GM19023 (cell line): ENCODE results near the gene GTSF1L.
A peak's percentile ranks its signal among the peaks of the same experiment; 100 is the strongest.

Experiments
- ATAC-seq: cut with Tn5 transposase; IDR thresholded peaks from one replicate; pipeline ENCODE4 v1.9.1; 2021; ENCODE audit warnings: mild to moderate bottlenecking, moderate library complexity; ENCODE audit not compliant: unreplicated experiment

GTSF1L gene

DNA sequence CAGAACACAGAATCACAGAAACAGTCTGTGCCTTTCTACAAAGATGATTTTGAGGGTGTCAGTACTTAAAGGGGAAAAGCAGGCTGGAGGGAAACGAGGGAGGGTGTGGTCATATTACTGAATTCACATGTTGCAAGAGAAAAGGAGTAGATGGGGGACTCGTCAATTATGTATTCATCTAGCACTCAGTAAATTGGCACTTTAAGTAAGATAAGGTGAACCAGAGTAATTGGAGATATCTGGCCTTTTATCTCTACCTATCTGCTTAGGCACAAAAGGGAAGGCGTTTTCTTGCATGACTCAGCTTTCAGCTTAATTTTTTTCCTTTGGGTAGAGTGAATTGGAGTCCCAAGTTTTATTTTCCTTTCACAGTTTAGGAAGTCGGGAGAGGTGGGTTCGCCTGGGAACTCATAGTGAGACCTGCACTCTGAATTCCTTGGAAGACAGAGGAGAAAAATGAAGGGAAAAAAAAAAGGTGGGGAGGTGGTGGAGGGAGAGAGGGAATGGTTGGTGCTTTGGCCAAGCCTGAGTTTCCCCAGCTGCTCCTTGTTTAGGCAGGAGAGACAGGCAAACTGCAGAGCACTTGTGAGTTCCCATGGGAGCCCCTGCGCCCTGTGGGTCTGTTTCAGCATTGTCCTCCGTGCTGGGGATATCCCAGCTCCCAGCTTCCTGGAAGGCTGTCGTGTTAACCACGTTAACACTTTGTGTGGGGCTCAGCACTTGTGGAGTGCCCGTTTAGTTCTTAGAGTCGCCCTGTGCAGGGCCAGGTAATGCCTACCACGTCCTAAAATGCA is 19.7 kb upstream of the GTSF1L start:
- ATAC-seq = no peak

DNA sequence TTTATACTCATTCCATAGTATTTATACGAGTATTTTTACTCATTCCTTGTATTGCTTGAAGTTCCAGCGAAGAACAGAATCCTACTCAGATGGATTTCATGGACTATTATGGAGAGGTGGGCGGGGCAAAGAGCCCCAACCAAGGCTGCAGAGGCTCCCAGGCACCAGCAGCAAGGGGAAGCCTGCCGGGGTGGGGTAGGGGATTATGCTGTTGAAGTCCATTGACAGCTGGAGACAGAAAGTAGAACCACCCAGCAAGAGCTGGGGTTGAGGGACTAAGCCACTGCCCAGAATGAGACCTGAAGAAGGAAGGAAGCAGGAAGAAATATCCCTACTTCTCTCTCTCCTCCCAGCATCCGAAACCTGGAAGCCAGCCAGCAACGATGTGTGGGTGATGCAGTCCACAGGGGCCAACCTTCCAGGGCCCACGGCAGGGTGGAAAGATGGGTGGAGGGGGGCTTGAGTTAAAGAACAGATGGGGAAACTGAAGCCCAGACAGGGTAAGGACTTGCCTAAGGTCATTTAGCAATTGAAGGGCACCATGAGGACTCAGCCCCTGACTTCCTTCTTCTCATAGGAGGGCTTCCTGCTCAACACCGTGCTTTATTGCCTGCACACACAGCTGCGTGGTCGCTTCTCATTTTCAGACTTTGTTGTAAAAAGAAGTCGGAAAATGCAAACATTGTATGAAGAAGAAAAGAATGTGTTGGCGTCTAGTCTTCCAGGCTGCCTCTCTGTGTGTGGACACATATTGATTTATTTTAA is 18.3 kb upstream of the GTSF1L start:
- no peak for ATAC-seq

- ATAC-seq = no peak
Measured at GRCh38 chr20:43744151-43744611, 17.4 kb upstream of the GTSF1L start.

DNA sequence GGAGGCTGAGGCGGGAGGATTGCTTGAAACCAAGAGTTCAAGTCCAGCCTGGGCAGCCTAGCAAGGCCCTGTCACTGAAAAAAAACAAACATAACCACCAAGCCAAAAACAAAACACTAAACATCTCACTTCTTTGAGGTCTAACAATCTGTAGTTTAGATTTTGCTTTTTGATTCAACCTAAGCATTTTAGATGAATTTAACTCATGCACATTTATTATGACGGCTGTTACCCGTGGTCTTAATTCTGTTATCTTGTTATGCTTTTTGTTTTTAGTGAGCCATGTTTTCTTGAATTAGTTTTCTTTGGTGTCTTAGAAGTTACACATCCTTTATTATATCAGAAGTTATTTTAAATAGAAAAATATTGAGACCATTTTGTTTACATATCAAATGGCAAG is 13.8 kb upstream of the GTSF1L start:
- no peak for ATAC-seq

DNA sequence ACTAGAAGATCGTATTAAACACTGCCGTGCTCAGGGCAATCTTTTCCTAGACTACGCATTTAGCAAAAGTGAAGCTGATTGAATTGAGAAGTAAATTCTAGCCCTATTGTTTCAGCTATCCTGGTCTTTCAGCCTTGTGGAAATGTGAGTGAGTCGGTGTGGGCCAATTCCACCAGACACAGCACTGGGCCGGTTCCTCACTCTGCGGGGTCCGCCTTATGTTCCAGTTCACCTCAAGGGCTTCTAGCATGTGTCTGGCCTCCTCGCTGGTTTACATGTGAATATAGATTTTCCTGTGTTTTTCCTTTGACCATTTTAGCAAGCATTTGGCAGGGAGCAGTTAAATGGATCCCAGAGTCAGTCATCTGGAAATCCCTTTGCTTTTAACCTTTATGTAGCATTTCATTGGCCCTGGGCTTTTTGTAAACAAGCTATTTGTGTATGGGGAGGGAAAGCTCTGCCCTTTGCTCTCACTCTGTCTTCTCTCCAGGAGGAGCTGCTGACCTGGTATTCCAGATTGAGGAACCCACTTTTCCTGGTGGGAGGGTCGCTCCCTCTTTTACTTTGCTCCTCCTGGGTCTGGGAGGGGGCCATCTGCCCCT is 12.4 kb upstream of the GTSF1L start:
- ATAC-seq = no peak

- ATAC-seq = no peak
Measured at GRCh38 chr20:43737925-43738324, 11.1 kb upstream of the GTSF1L start.

DNA sequence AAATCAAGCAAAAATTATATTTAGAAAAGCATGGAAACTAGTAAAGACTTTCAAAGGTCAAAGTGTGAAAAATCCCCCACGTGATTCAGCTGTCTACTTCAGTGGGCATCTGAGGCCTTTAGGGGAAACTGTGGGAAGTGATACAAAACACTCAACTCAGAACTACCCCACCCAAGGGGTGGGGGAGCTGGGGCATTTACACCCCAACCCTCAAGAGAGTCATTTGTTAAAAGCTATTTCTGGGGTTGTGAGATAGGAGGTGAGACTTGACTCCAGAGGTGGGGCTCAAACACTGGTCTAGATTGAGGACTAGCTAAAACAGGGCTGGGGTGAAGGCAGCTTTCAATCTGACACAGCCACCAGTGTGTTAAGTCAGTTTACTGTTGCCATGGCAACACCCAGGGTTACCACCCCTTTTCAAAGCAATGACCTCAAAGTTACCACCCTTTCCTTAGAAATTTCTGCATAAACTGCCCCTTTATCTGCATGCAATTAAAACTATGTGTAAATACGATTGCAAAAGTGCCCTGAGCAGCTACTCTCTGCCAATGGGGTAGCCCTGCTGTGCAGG is 9.9 kb upstream of the GTSF1L start:
- ATAC-seq = peak; percentile 60

DNA sequence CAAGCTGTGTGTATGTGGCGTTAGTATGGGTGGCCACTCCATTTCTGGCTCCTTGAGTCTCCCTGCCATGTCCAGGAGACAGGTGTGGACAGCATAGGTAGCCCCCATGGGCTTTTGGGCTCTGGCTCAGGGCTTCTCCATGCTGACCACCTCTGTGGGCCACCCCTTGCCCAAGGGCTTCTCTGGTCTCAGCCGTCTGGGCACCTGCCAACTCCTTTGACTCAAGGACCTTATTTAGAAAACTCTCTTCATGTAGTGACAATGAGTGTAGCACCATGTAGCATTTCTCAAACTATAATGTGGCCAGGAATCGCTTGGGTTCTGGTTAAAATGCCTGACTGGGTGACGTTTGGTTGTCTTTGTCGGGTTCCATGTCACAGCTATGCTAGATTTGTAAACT is 5.1 kb upstream of the GTSF1L start:
- ATAC-seq = no peak

GRCh38 chr20:43731469-43731868 is 4.7 kb upstream of the GTSF1L start:
- ATAC-seq = no peak

DNA sequence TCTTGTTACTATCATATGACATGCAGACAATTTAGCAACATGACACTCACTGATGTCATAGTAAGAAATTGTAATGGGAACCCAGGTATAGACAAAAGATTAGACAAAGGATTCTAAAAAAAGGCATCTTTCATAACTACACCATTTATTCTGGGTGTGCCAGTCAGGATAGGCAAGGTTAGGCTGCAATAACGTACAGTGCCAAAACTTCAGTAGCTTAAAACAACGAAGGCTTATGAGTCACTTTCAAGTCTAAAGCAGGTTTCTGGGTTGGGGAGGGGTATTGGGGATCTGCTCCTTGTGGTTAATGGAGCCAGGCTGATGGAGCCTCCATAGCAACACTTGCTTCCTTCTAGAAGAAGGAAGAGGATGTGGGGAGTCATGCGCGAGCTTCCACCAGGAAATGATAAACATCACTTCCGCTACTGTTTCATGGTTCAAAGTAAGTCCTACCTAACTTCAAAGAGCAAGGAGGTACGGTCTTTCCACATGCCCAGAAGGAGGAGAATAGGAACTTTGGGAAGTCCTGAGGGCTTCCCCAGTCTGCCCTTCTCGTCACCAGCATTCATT is 2.0 kb upstream of the GTSF1L start:
- no peak for ATAC-seq

GRCh38 chr20:43727980-43728590 is 1.3 kb upstream of the GTSF1L start:
- ATAC-seq = no peak

DNA sequence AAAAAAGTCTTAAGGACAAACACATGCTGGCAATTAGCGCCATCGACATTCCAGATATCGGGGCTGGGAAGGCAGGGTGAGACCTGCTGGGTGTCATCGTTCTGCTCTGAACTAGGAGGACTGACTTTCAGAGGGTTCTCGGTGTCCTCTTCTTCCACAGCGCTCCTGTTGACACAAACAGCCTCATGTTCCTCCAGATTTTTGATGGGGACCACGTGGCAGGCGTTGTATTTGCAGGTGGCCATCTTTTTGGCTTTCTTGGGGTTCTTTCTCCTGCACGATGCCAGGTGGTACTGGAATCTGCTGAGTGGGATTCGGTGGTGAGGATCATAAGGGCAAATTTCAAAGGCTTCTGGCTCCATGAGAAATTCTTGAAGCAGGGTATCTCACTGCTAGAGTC is 469 bp downstream of the GTSF1L start:
- ATAC-seq = no peak

DNA sequence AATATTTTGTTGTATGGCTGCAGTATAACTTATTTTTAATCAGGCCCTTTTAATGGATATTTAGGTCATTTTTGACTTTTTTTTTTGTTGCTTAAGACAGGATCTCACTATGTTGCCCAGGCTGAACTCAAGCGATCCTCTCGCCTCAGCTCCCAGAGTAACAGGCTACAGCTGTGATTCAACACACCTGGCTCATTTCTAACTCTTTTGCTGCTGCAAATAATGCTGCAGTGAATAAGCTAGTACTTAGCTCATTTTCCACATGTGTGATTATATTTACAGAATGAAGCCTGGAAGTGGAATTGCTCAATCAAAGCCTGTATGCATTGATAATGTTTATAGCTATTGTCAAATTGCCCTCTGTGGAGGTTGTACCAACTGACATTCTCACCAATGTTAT is 1.1 kb downstream of the GTSF1L start:
- ATAC-seq = no peak

- no peak for ATAC-seq
Measured at GRCh38 chr20:43724383-43724782, 2.4 kb downstream of the GTSF1L start.

- ATAC-seq = no peak
Measured at GRCh38 chr20:43723735-43724134, 3.1 kb downstream of the GTSF1L start.

- no peak for ATAC-seq
Measured at GRCh38 chr20:43723186-43723585, 3.6 kb downstream of the GTSF1L start.

DNA sequence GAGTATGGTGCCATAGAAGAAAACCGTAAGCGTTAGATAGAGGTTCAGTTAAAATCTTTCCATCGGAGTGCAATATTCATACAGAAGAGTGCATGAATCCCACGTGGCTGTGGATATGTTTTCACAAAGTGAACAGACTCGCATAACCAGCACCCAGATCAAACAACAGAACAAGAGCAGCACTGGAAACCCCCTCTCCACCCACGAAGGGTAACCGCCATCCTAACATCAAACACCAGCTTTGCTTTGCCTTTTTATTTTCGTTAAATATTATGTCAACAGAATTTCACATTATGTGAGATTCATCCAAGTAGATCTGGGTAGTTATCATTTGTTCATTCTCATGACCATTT is 4.7 kb downstream of the GTSF1L start:
- ATAC-seq = no peak

DNA sequence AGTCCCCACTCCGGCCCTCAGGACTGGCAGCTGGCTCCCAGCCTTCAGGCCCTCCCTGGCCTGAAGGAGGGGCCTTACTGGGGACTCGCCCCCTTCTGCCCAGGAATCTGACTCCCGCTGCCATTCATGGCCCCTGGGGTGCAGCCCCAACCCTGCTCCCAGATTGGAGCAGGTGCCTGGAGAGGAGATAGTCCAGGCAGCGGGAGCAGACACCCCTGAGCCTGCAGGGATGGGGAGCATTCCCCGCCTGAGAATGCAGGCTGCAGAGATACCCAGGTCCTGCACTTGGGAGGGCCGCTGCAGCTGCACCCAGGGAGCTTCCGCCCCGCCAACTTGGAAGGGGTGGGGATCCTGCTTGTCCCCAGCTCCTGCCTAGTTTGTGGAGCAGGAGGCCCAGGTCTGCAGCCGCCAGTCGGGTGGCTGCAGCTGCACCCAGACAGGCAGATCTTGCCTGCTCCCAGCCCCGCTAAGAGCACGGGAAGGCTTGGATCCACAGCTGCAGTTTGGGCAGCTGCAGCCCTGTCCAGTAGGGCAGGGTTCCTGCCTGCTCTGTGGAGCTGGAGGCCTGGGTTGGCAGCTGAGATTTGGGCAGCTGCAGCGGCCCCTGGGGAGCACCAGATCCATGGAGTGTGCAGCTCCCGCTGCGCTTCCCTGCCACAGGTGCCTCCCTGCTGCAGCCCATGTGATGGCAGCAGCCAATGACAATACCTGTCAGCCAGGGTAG is 5.2 kb downstream of the GTSF1L start:
- ATAC-seq = no peak

GRCh38 chr20:43721097-43721428 is 5.7 kb downstream of the GTSF1L start:
- ATAC-seq = no peak

DNA sequence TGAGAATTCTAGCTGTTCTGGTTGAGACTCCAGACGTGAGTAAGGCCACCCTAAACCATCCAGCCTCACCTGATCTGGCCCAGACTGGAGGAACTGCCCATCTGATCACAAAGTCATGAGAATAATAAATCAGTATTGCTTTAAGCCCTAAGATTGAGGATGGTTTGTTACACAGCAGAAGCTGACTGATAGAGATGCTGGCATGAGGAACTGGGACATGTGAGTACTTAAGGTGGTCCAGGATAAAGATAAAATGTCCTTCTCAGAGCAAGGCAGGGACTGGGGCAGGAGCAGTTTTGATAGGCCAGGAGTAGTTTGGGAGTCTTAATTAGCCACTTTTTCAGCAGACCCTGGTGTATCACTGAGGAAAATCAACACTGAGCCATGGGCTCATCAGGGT is 6.8 kb downstream of the GTSF1L start:
- no peak for ATAC-seq
